RCC 7860 (cell line): ENCODE results near the gene BTBD17.

Source experiments
- DNase-seq: peaks from one replicate; pipeline ENCODE4 v3.0.0-alpha.2; 2015; ENCODE audit warnings: low spot score
- FAIRE-seq: peaks from 2 replicates; lab custom pipeline; 2012; peaks lifted over from hg19 to GRCh38; lab: Jason Lieb, UNC

Gene BTBD17

GRCh38 chr17:74389084-74389753, 27.6 kb upstream of the BTBD17 start:
- DNase-seq: no peak
- no peak for FAIRE-seq

- FAIRE-seq (no peak), DNase-seq (no peak)
These were observed 25.9 kb upstream of the BTBD17 start for GRCh38 chr17:74387365-74388218.

DNA sequence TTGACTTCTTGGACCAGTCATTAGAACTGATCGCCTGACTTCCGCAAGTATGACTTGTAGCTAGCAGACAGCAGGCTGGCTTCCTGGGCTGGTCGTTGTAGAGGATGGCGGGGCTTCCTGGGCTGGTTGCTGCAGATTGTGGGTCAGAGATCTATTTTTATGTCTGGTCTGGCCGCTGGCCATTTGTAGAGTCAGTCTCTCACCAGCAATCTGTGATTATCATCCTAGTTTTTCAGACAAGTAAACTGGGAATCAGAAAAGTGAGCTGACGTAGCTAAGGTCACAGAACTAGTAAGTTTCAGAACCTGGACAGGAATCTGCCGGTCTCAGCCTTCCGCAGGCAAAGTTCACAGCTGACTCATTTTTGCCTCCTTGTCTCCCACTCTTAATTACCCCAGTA, 24.7 kb upstream of the BTBD17 start:
- no peak for DNase-seq
- no peak for FAIRE-seq

DNA sequence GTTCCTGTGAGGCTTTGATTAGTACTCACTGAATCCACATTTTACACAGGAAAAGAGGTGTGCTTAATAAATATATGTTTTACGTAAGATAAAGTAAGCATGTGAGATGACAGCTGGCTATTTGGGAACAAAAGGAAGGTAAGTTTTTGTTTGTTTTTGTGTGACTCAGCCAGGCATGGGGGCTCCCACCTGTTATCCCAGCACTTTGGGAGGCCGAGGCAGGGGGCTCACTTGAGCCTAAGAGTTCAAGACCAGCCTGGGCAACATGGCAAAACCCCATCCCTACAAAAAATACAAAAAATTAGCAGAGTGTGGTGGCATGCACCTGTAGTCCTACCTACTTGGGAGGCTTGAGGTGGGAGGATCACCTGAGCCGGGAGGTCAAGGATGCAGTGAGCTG, 23.5 kb upstream of the BTBD17 start:
- DNase-seq (no peak), FAIRE-seq (no peak)

GRCh38 chr17:74383141-74383540, 21.5 kb upstream of the BTBD17 start:
- DNase-seq (no peak), FAIRE-seq (no peak)

GRCh38 chr17:74380959-74381808, 19.5 kb upstream of the BTBD17 start:
- FAIRE-seq: no peak
- DNase-seq: no peak

DNA sequence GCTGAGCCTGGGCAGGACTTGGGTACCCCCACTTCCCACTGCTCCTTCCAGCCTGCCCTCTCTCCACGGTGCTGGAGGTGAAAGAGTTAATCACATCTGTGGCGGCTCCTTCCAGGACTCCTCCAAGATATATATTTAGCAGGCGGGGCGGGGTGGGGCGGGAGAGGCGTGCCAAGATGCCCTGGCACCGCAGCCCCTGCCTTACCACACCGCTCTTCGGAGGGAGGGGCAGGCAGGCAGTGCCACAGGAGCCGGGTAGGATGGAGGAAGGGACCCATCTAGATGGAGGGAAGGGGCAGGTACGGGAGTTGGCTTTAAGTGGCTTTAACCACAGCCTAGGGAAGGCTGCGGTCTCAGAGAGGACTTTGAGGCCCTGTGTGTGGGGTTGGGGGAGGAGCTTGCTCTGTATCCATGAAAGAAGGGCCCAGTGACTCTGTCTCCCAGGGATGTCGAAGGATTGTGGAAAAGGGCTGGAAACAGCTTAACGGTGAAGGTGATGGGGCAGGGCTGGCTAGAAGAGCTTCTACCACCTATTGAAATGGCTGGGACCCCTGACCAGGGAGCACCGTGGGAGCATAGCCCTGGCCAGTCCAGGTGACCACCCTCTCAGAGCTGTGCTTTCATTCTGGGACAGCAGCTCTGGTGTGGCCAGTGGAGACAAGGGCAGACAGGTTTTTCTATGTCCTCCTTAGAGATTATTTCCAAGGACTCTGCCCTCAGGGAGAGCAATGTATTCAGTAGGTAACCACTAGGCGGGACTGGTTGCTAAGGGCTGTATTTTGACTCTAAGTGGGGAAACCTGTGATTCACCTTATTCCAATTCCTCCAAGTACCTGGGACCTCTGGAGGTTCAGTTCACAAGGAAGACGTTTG, 18.7 kb upstream of the BTBD17 start:
- DNase-seq (no peak), FAIRE-seq (no peak)

GRCh38 chr17:74379495-74380085, 17.9 kb upstream of the BTBD17 start:
- DNase-seq (peak; percentile 47), FAIRE-seq (no peak)

GRCh38 chr17:74374858-74375257, 13.2 kb upstream of the BTBD17 start:
- DNase-seq (no peak), FAIRE-seq (no peak)

GRCh38 chr17:74373838-74374606, 12.4 kb upstream of the BTBD17 start:
- DNase-seq: no peak
- FAIRE-seq: no peak

DNA sequence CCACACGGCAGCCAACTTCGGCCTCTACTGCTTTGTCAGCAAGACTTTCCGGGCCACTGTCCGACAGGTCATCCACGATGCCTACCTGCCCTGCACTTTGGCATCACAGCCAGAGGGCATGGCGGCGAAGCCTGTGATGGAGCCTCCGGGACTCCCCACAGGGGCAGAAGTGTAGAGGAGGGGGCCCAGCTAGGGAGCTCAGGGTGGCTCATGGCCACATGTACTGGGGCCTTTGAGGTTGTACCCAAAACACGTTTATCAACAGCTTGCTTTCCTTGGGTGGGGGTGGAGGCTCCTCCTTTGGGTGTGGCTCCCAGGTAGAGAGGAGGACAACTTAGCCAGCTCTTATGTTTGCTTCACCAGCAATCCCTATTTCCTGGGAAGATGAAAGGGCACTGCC, 10.8 kb upstream of the BTBD17 start:
- FAIRE-seq (no peak), DNase-seq (no peak)

DNA sequence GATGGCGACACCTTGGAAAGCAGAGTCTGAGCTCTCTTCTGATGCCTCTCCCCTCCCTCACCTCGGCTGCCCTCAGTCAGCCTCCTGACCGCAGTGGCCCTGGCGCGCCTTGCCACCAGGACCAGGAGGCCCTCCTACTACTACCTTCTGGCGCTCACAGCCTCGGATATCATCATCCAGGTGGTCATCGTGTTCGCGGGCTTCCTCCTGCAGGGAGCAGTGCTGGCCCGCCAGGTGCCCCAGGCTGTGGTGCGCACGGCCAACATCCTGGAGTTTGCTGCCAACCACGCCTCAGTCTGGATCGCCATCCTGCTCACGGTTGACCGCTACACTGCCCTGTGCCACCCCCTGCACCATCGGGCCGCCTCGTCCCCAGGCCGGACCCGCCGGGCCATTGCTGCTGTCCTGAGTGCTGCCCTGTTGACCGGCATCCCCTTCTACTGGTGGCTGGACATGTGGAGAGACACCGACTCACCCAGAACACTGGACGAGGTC, 10.0 kb upstream of the BTBD17 start:
- DNase-seq (no peak), FAIRE-seq (no peak)

GRCh38 chr17:74369665-74370490, 8.2 kb upstream of the BTBD17 start:
- DNase-seq: no peak
- FAIRE-seq: no peak

GRCh38 chr17:74369221-74369620, 7.6 kb upstream of the BTBD17 start:
- DNase-seq (no peak), FAIRE-seq (no peak)

DNA sequence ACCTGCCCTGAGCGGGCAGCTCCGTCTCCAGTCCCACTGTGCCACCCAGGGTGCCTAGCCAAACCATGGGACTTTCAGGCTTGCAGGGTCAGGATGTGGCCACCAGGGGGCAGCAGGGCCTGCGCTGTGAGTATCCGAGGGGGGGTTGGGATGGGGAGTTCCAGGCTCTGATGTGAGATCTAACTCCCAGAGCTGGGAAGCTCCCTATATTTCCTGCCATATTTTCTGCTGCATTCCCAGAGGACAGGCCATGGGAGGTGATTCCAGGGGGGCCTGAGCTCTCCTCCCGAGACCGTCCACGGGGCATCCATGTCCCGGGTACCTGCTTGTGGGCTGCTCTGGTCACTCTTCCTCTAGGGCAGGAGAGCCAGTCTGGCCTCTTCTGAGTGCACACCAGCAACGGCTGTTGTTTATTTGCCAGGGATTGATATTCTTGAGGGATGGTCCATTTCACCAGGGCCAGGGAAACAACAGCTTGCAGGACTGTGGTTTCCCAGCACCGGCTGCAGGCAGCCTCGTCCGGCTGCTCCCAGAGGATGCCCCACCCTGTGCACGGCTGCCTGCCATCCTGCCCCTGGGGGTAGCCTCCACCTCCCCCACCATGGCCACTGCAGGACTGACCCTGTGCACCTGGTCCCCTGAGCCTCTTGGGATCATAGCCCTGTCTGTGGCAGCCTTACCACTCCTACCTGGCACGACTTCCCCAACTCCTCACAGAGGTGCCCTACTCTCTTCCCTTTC, 6.8 kb upstream of the BTBD17 start:
- no peak for FAIRE-seq
- DNase-seq: peak; percentile 32

DNA sequence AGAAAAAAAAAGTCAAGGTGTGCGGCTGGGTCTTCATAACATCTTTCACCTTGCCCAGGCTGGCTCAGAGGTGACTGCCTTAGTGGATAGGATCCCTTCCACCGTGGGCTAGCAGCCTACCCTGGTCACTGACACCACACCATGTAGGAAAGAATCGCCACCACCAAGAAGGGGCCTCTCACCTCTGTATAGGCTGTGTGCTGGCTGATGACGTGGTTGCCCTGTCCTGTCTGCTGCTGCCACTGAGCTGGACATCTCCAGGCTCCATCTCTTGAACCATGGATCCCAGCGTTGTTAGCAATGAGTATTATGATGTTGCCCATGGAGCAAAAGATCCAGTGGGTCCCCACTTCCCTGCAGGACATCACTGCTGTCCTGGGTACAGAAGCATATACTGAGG, 5.5 kb upstream of the BTBD17 start, which contains the start of gene GPR142:
Gene GPR142, plus strand, starts transcription at position 301 of the 400 bp plus-strand sequence. CDS start 2,035 bp downstream, outside the sequence.
- no peak for FAIRE-seq
- DNase-seq: no peak

- FAIRE-seq (no peak), DNase-seq (no peak)
These were observed 1.3 kb upstream of the BTBD17 start for GRCh38 chr17:74362810-74363498.
